ENCODE measurements around the gene COL24A1.
A peak's percentile ranks its signal among the peaks of the same experiment; 100 is the strongest.
"Not testable (repeated sequence)": the region's sequence is repeated elsewhere in the genome, so short reads cannot be mapped to it uniquely, and the experiment has no call there.

Gene COL24A1

GRCh38 chr1:85862456-85862855 lies 294.1 kb downstream of the COL24A1 start:
- TF ChIP-seq POLR2AphosphoS5 (IDR thresholded peaks at IDR 0.05; ENCODE audit: low read depth, low read length) (no peak), POLR2A (IDR thresholded peaks at IDR 0.05; ENCODE audit: low read depth, low read length) (no peak), TAF1 (IDR thresholded peaks at IDR 0.05; ENCODE audit: borderline replicate concordance, low read depth, low read length) (no peak)
- FAIRE-seq = no peak

DNA sequence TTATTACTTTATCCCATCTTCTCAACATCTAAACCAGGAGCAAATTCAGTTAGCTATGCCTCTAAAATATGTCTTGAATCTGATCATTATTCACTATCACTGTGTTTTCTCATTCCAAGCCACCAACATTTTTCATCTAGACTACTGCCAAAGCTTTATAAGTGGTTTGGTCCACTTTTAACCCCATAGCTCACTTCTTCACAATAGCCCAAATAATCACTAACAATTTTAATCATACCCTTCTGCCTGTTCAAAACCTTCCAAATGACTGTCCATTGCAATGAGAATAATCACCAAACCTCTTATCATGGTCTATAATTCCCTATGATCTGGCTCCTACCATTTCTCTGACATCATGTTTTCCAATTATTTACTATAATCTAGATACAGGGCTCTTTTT lies 298.6 kb downstream of the COL24A1 start:
- TF ChIP-seq TAF1 (IDR thresholded peaks at IDR 0.05; ENCODE audit: borderline replicate concordance, low read depth, low read length) (no peak), POLR2AphosphoS5 (IDR thresholded peaks at IDR 0.05; ENCODE audit: low read depth, low read length) (no peak), POLR2A (IDR thresholded peaks at IDR 0.05; ENCODE audit: low read depth, low read length) (no peak)
- FAIRE-seq (no peak), DNase-seq (ENCODE audit: insufficient read length) (no peak)

More at GRCh38 chr1:85862456-85862855, 294.1 kb downstream of the COL24A1 start:
- DNase-seq (ENCODE audit: insufficient read length) = no peak

- TF ChIP-seq TAF1 (IDR thresholded peaks at IDR 0.05; ENCODE audit: borderline replicate concordance, low read depth, low read length) (no peak), POLR2AphosphoS5 (IDR thresholded peaks at IDR 0.05; ENCODE audit: low read depth, low read length) (no peak), POLR2A (IDR thresholded peaks at IDR 0.05; ENCODE audit: low read depth, low read length) (no peak)
- no peak for FAIRE-seq
- DNase-seq (ENCODE audit: insufficient read length) = no peak
These were observed 306.3 kb downstream of the COL24A1 start for GRCh38 chr1:85850238-85850637.

- TF ChIP-seq POLR2AphosphoS5 (IDR thresholded peaks at IDR 0.05; ENCODE audit: low read depth, low read length) (no peak), POLR2A (IDR thresholded peaks at IDR 0.05; ENCODE audit: low read depth, low read length) (no peak), TAF1 (IDR thresholded peaks at IDR 0.05; ENCODE audit: borderline replicate concordance, low read depth, low read length) (no peak)
- no peak for DNase-seq (ENCODE audit: insufficient read length)
- FAIRE-seq = no peak
These were observed 306.9 kb downstream of the COL24A1 start for GRCh38 chr1:85849660-85850059.

DNA sequence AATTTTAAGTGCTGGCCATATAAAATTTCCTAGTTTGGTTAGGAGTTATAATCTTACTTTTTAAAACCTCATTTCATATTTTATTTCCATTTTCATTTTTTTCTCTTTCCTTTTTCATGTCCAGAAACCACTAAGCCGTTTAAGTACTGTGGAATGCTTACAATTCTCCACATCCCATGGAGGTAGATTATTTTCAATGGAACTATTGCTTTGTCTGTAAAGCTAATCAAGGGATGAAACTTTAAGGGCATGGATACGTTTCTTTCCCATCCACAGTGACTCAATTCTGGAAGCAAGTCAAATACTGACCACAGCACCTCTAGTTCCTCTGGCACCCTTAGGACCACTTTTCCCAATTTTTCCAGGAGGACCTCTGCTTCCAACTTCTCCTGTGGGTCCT lies 309.2 kb downstream of the COL24A1 start:
- TF ChIP-seq POLR2A (IDR thresholded peaks at IDR 0.05; ENCODE audit: low read depth, low read length) (no peak), POLR2AphosphoS5 (IDR thresholded peaks at IDR 0.05; ENCODE audit: low read depth, low read length) (no peak), TAF1 (IDR thresholded peaks at IDR 0.05; ENCODE audit: borderline replicate concordance, low read depth, low read length) (no peak)
- FAIRE-seq = no peak
- DNase-seq (ENCODE audit: insufficient read length) = no peak

DNA sequence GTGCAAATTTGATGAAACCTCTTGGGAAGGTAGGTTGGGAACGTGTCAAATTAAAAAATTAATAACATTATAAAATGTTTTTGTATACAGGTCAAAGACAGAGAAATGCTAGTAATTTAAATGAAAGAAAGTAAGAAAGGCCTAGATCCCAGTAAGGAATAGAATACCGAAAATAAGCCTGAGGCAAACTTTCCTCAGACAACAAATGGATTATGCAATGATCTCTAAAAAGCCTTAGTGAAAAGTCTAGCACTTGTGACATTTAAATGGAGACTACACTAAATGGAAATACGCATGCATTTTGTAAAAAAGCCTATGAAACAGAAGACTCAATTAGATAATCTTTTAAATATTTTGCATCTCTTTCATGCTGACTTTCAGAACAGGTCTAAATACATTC lies 309.9 kb downstream of the COL24A1 start:
- DNase-seq (ENCODE audit: insufficient read length) = no peak
- FAIRE-seq = no peak

GRCh38 chr1:85839459-85839858 lies 317.1 kb downstream of the COL24A1 start:
- TF ChIP-seq POLR2AphosphoS5 (IDR thresholded peaks at IDR 0.05; ENCODE audit: low read depth, low read length) = no peak
- DNase-seq (ENCODE audit: insufficient read length) (no peak), FAIRE-seq (no peak)

More for the DNA sequence above, 309.9 kb downstream of the COL24A1 start:
- no peak for TF ChIP-seq TAF1 (IDR thresholded peaks at IDR 0.05; ENCODE audit: borderline replicate concordance, low read depth, low read length)

DNA sequence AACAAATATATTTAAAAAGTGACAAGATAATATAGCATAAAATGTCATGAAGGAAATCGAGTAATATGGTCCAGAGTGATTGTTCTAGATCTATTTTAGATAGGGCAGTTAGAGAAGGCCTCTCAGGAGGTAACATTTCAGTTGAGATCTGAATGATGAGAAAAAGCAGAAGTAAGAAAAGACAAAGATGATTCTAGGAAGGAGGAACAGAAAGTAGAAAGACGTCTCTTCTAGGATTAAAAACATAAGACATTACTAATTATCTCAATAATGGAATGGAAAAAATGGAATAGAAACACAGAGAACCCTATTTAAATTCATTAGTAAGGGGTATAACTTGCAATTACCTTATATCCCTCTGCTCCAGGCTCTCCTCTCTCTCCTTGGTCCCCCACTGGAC lies 318.3 kb downstream of the COL24A1 start:
- TF ChIP-seq TAF1 (IDR thresholded peaks at IDR 0.05; ENCODE audit: borderline replicate concordance, low read depth, low read length) (no peak), POLR2AphosphoS5 (IDR thresholded peaks at IDR 0.05; ENCODE audit: low read depth, low read length) (no peak), POLR2A (IDR thresholded peaks at IDR 0.05; ENCODE audit: low read depth, low read length) (no peak)
- FAIRE-seq (peak; percentile 24), DNase-seq (ENCODE audit: insufficient read length) (no peak)

GRCh38 chr1:85836736-85837135 lies 319.8 kb downstream of the COL24A1 start:
- FAIRE-seq (no peak), DNase-seq (ENCODE audit: insufficient read length) (no peak)
- TF ChIP-seq POLR2A (IDR thresholded peaks at IDR 0.05; ENCODE audit: low read depth, low read length) = no peak
- no peak for TF ChIP-seq POLR2AphosphoS5 (IDR thresholded peaks at IDR 0.05; ENCODE audit: low read depth, low read length)
- TF ChIP-seq TAF1 (IDR thresholded peaks at IDR 0.05; ENCODE audit: borderline replicate concordance, low read depth, low read length) = no peak

DNA sequence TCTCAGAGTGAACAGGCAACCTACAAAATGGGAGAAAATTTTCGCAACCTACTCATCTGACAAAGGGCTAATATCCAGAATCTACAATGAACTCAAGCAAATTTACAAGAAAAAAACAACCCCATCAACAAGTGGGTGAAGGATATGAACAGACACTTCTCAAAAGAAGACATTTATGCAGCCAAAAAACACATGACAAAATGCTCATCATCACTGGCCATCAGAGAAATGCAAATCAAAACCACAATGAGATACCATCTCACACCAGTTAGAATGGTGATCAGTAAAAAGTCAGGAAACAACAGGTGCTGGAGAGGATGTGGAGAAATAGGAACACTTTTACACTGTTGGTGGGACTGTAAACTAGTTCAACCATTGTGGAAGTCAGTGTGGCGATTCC lies 323.4 kb downstream of the COL24A1 start:
- DNase-seq (ENCODE audit: insufficient read length); FAIRE-seq: not testable (repeated sequence)

GRCh38 chr1:85830837-85831236 lies 325.7 kb downstream of the COL24A1 start:
- no peak for DNase-seq (ENCODE audit: insufficient read length)
- no peak for FAIRE-seq
- TF ChIP-seq TAF1 (IDR thresholded peaks at IDR 0.05; ENCODE audit: borderline replicate concordance, low read depth, low read length) (no peak), POLR2AphosphoS5 (IDR thresholded peaks at IDR 0.05; ENCODE audit: low read depth, low read length) (no peak), POLR2A (IDR thresholded peaks at IDR 0.05; ENCODE audit: low read depth, low read length) (no peak)

DNA sequence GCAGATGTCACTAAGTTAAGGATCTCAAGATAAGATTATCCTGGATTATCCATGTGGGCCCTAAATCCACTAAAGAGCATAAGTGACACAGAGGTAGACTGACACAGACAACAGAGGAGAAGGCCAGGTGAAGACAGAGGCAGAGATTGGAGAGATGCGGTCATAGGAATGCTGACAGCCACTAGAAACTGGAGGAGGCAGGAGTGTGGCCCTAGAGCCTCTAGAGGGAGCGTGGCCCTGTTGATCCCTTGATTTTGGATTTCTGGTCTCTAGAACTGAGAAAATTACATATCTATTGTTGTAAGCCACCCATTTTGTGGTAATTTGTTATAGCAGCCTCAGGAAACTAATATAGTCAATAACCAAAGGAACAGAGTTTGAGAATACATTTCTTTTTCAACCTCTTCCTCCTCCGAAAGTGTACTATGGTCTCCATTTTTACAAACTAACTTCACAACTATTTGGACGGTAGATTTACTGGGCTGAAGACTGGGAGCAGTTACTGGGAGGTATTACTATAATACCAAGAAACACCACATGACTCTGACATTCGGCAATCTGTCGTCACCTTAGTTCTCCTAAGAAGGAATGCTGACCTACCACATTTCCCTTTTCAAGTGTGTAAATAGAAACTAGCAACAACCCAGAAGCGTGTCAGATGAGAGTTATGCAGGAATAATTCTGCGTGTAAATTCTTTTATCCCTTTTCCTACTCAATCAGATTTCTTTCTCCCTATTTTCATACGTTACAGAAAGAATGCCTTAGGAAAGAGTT lies 332.3 kb downstream of the COL24A1 start:
- no peak for FAIRE-seq
- DNase-seq (ENCODE audit: insufficient read length) = no peak
- TF ChIP-seq TAF1 (IDR thresholded peaks at IDR 0.05; ENCODE audit: borderline replicate concordance, low read depth, low read length) = no peak
- TF ChIP-seq POLR2A (IDR thresholded peaks at IDR 0.05; ENCODE audit: low read depth, low read length) = no peak
- TF ChIP-seq POLR2AphosphoS5 (IDR thresholded peaks at IDR 0.05; ENCODE audit: low read depth, low read length) = no peak

- TF ChIP-seq TAF1 (IDR thresholded peaks at IDR 0.05; ENCODE audit: borderline replicate concordance, low read depth, low read length) (no peak), POLR2AphosphoS5 (IDR thresholded peaks at IDR 0.05; ENCODE audit: low read depth, low read length) (no peak), POLR2A (IDR thresholded peaks at IDR 0.05; ENCODE audit: low read depth, low read length) (no peak)
- no peak for FAIRE-seq
- no peak for DNase-seq (ENCODE audit: insufficient read length)
These were observed 333.9 kb downstream of the COL24A1 start for GRCh38 chr1:85822696-85823095.
